ACHN (cell line): ENCODE data around the gene GARIN5A.
"Not testable (repeated sequence)": the region's sequence is repeated elsewhere in the genome, so short reads cannot be mapped to it uniquely, and the experiment has no call there.

Experiments used
- DNase-seq: peaks from one replicate; pipeline ENCODE4 v3.0.0-alpha.2; 2015
- in situ Hi-C: cut with HindIII; loops from 2 replicates; pipeline ENCODE4 v1.10.0; 2017; ENCODE audit warnings: low sequenced_read_pairs, low pct_ligation_motif_present, low pct_unique_long_range_greater_than_20kb

Gene GARIN5A

DNA sequence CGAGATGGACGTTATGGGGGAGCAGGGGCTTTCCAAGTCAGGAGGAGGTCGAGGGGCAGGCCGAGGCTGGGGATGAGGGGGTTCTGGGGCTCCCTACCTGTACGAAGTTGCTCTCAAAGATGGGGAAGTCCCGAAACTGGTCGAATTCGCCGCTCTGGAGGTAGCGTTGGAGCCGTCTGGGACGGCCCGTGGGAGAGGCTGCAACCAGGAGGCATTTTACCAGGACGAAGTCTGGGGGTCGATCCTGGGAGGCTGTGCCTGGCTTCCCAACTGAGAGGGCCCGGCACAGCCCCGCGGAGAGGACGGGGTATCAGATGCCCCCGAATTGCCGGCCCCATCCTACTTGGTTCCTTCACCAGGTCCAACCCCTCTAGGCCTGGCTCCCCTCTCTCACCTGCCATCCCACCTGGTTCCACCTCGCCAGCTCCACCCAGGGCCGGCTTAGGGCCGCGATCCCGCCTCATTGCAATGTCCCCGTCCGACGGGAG, 868 bp downstream of the GARIN5A start:
- no peak for DNase-seq
- in situ Hi-C loops: no loop called here

DNA sequence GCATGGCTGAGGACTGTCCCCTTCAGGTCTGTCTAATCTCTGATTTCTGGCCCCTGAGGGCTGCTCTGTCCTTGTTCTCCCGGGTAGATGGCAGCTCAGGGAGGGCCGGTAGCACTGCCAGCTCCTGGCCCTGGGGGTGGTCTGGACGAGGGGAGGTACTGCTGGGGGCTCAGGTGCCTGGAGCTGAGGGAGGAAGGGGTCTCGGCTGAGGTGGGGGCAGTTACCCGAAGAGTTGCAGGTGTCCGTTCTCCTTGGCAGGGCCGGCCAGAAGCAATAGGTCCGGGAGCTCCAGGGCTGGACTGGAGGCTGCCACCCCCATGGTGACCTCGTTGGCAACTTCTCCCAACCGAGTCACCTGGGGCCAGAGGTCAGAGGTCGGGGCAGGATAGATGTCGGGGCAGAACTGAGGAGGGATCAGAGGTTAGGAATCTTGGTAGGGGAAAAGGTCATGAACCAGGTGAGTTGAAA, 1.5 kb downstream of the GARIN5A start:
- in situ Hi-C loops: no loop called here
- DNase-seq: no peak

DNA sequence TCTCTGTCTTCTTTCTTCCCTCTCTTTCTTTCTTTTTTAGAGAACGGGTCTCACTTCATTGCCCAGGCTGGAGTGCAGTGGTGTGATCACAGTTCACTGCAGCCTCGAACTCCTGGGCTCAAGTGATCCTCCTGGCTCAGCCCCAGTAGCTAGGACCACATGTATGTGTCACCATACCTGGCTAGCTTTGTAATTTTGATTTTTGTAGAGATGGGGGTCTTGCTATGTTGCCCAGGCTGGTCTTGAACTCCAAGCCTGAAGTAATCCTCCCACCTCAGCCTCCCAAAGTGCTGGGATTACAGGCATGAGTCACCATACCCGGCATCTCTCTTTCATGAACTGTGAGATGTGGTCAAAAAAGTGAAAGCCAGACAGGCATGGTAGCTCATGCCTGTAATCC, 3.3 kb downstream of the GARIN5A start:
- peak; percentile 14 for DNase-seq
- in situ Hi-C loops: not testable (repeated sequence)

DNA sequence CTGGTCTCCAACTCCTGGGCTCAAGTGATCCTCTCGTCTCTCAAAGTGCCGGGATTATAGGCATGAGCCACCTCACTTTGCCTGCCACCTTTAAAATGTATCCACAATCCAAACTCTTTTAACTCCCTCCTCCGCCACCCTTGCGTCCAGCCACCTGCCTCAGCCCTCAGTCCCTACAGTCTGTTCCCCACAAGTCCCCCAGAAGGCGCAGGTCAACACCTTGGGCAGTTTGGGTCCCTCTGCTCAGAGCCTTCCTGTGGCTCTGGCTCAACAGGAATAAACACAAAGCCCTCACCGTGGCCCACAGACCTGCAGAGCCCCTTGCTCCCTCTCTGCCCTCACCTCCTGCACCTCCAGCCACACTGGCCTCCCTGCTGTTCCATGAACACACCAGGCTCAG, 7.8 kb downstream of the GARIN5A start:
- in situ Hi-C loops: no loop called here
- no peak for DNase-seq

DNA sequence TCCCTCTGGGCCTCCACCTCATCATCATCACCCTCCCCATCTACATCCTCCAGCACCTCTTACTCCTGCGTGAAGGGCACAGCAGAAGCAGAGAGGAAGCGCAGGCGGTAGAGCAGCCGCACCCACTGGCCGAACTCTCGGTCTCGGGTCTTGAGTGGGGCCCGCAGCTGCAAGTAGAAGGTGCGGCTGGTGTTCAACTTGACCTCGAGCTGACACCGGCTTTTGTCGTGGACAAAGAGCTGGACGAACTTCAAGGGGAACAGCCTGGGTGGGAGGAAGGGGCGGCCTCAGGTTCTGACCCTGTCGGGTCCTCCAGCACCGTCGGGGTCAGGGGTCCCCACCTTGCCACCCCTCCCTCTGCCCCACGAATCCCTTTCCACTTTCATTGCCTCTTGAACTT, 9.1 kb downstream of the GARIN5A start:
- DNase-seq: no peak
- in situ Hi-C loops: no loop called here

DNA sequence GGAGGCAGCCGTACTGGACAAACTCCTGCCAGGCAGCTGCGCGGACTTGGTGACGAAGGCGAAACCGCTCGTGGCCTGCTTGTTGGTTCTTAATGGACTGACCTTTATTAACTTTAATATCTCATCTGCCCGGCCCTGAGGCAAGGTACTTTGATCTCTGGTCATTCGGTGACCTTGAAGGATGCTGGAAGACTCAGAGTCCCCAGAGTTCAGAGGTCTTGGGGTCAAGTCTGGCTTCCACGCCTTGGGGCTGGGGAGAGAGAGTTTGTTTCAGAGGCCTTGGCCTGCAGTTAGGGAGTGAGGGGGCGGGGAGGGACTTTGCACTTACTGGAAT, 10.0 kb downstream of the GARIN5A start:
- in situ Hi-C loops: no loop called here

DNA sequence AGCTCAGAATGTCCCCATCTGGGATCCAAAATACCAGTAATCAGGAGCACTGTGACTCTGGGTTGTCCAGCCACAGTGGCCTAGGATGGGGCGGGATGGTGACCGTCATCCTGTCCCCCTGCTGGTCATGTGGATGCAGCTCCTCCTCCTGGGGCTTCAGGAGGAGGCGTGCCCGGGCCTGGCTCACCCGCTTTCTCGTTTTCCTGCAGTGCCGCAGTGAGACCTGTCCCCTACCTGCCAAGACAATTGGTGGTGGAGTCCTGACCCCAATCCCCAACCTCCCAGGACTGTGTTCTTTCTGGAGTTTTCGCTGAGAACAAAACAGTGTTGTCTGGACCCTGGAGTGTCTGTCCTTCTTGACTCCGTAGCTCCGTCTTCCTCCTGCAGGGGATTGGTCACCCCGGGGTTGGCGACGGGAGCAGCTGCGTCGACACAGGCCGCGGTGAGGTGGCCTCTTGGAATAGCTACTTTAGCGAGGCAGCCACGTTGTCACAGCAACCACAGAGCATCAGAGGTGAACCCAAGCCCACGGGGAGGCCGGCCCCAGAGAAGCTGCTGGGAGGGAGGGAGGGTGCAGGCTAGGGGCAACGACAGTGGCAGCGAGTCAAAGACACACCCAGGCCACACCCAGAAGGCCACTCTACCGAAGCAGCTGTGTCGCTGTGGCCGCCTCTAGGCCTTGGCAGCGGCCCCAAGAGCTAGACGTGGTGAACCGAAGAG, 10.5 kb downstream of the GARIN5A start:
- in situ Hi-C loops: no loop called here
- no peak for DNase-seq

More for the DNA sequence above, 10.0 kb downstream of the GARIN5A start:
- DNase-seq: no peak

DNA sequence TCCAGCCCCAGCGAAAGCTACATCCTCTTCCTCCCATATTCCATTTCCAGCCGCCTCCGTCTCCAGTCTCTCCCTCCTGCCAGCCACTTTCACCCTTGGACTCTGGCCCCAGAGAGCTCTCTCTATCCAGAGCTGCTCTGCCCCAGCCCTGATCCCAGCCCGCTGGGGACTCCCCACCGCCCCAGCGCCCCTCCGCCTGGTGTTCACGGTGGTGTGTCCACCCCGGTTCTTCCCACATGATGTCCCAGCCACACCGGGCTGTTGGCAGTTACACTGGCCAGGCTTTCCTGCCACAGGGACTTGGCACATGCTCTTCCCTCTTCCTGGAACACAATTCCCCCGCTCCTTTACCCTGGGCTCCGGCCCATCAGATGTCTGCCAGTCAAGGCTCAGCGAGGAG, 11.6 kb downstream of the GARIN5A start:
- DNase-seq: no peak
- in situ Hi-C loops: no loop called here

DNA sequence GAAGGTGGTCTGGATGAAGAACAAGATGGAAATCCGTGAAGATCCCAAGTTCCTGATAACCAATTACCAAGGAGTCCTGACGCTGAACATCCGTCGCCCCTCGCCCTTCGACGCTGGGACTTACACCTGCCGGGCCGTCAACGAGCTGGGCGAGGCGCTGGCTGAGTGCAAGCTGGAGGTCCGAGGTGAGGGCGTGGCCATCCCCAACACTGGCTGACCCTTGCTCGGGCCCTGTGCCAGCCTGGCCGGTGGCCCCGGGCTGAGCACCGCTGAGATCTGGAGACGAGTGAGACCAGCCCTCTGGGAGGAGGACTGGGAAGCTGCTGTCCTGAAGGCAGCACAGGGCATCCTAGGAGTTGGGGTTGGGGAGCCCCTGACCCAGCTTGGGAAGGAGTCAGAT, 12.3 kb downstream of the GARIN5A start:
- no peak for DNase-seq
- in situ Hi-C loops: no loop called here

DNA sequence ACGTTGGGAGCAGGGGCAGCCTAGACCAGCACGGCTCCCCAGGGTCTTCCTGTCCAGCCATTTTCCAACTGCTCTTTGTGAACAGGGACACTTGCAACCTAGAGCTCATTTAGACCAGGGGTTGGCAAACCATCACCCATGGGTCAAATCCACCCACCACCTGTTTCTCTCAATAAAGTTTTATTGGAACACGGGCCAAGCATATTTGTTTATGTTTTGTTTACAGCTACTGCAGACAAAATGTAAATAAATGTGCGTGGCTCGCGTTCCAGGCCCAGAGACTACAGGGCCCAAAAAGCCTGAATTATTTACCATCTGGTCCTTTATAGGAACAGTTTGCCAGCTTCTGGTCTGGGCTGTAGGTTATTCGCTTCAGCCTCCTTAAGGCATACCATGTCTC, 13.7 kb downstream of the GARIN5A start:
- no peak for DNase-seq
- in situ Hi-C loops: no loop called here

DNA sequence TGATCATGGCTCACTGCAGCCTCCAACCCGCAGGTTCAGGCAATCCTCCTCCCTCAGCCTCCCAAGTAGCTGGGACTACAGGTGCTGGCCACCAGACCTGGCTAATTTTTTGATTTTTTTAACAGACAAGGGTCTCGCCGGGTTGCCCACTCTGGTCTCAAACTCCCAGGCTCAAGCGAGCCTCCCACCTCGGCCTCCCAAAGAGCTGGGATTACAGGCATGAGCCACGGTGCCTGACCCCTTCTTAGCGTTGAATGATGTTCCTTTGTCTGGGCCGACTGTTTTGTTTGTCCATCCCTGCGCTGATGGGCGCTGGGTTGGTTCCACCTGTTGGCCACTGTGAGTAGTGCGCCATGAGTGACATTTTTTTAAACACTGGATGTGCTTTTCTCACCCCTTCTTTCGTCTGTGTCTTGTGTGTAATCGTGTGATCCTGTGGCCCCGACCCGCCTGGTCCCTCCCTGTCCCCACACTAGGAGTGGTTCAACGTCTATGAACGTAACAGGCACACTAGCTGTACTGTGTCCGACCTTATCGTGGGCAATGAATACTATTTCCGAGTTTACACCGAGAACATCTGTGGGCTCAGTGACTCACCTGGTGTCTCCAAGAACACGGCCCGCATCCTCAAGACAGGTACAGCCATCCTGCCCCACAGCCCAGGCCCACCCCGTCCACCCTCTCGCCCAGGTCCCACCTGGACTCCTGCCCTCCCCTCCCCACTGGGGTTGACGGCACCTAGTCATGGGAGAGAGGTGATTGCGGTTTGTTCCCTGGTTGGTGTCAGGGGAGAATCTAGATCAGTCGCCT, 15.4 kb downstream of the GARIN5A start:
- in situ Hi-C loops: no loop called here
- peak; percentile 79 for DNase-seq

DNA sequence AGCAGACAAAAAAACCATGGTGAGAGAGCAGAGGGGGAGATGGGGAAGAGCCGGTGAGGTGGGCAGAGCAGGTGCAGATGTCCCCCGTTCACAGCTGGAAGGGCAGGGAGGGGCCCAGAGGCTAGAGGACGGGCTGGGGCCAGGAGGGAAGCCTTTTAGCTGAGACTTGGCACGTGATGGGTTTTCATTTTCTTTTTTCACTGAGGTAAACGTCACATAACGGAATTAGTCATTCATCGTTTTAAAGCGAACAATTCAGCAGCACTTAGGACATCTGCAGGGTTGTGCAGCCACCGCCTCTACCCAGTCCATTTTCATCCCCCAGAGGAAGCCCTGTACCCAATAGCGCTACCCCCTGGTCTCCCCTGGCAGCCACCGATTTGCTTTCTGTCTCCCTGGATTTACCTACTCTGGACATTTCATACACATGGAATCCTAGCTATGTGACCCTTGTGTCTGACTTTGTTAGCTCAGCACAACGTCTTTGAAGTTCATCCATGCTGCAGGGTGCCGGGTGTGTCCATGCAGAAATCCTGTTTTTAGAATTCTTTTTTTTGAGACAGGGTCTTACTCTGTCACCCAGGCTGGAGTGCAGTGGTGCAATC, 16.4 kb downstream of the GARIN5A start:
- in situ Hi-C loops: no loop called here
- peak; percentile 94 for DNase-seq

DNA sequence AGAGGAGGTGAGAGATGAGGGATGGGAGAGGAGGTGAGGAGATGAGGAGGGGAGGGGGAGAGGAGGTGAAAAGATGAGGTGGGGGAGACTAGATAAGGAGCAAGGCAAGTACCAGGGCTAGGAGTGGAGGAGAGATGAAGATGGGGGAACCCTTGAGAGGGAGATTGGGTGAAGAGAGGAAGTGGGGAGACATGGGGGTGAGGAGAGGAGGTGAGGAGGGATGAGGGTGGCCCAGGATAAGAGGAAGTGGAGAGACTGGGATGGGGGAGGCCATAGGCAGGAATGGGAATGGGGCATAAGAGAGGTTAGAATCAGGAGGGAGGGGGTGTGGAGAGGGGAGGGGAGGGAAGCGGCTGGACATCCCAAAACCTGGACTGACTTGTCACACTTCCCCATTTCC, 17.0 kb downstream of the GARIN5A start:
- in situ Hi-C loops: no loop called here
- DNase-seq: no peak

DNA sequence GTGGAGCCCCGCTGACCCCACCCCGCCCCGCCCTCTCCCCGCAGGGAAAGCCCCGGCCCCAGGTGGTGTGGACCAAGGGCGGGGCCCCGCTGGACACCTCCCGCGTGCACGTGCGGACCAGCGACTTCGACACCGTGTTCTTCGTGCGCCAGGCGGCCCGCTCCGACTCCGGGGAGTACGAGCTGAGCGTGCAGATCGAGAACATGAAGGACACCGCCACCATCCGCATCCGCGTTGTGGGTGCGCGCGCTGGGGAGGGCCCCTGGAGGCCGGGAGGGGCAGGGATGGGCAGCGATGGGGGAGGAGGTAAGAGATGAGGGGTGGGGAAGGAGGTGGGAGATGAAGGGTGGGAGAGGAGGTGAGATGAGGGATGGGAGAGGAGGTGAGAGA, 17.6 kb downstream of the GARIN5A start:
- no peak for DNase-seq
- in situ Hi-C loops: no loop called here

DNA sequence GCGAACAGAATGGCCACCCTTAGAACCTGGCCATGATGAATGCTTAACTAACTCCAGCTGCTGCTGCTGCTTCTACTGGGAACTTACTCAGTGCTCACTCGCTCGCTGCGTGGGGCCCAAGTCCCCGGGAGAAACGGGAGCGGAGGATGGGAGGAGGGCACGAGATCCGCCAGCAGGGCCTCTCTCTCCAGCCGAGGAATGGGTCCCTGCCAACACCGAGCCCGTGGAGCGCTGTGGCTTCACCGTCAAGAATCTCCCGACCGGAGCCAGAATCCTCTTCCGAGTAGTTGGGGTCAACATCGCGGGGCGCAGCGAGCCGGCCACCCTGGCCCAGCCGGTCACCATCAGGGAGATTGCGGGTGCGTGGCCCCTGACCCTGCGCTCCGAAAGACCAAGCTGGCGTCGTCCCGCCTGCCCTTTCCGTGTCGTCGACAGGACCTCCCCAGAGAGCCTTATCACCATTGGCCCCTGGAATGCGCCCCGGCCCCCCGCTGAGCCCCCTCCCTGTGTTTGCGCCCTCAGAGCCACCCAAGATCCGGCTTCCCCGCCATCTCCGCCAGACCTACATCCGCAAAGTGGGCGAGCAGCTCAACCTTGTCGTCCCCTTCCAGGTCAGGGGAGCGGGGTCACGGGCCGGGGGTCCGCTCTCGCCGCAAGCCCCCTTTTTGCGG, 18.1 kb downstream of the GARIN5A start:
- DNase-seq: no peak
- in situ Hi-C loops: no loop called here

DNA sequence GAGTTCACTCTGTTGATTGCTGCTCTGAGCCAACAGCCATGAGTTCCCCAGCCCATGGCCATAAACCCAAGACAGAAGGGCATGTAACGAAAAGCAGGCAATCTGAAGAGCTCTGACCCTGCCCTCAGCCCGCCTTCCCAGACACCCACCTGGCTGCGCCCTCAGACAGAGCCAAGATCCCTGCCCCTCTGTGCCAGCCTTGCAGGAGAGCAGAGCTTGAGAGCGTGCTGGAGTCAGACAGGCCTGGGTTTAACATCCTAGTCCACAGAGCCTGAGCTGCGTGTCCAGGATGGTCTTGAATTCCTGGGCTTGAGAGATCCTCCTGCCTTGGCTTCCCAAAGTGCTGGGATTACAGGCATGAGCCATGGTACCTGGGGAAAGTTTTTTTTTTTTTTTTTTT, 19.3 kb downstream of the GARIN5A start:
- in situ Hi-C loops: no loop called here
- no peak for DNase-seq

DNA sequence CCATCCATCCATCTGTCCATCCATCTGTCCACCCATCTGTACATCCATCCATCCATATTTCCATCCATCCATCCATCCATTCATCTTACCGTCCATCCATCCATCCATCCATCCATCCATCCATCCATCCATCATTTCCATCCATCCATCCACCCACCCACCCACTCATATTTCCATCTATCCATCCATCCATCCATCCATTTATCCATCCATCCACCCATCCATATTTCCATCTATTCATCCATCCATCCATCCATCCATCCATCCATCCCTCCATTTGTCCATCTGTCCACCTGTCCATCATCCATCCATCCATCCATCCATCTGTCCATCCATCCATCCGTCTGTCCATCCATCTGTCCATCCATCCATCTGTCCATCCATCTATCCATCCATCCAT, 20.7 kb downstream of the GARIN5A start:
- in situ Hi-C loops: no loop called here
- DNase-seq: no peak

DNA sequence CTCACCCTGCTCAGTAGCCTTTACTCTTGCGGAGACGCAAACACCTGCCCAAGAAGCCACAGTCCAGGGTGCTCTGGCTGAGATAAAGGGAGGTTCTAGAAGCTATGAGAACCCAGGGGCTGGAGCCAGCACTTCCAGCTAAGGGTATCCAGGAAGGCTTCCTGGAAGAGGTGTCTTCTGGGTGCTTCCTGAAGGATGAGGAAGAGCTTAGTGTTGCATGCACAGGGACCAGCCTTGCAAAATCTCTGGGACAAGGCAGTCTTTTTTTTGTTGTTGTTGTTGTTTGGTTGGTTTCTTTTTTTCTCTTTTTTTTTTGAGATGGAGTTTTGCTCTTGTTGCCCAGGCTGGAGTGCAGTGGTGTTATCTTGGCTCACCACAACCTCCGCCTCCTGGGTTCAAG, 23.4 kb downstream of the GARIN5A start:
- in situ Hi-C loops: no loop called here
- DNase-seq: no peak

DNA sequence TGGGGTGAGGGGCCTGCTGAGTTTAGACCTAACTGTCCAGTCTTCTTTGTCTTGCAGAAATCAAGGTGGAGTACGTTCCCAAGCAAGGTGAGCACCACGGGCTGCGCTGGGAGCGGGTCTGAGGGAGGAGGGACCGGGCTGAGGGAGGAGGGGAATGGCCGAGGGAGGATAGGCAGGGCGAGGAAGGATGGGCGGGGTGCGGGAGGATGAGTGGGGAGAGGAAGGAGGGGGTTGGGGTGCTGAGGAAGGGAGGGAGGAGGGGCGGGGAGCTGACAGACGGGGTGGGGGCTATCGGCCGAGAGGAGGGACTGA, 25.5 kb downstream of the GARIN5A start:
- in situ Hi-C loops: no loop called here
- no peak for DNase-seq
